LHCN-M2 (cell line): Measurements from ENCODE around the gene DNAJB4. TPM values are rescaled to one million over a fixed set of nuclear protein-coding genes. Genes with fewer than 3 reads are reported as not detected.
"Not testable (repeated sequence)": the region's sequence is repeated elsewhere in the genome, so short reads cannot be mapped to it uniquely, and the experiment has no call there.

Source experiments
- DNase-seq: peaks from one replicate; pipeline ENCODE4 v3.0.0-alpha.2; 2012; ENCODE audit warnings: low read depth
- total RNA-seq: library from RNA; depleted of rRNA; stranded (reverse); fragments of >200 nt; gene quantifications from 2 replicates; pipeline ENCODE4 v1.2.3, GENCODE V29; 2014

Gene DNAJB4
- total RNA-seq, 1 experiment from 2014 or later: 229 TPM

GRCh38 chr1:77990629-77991204 lies 14.0 kb upstream of the DNAJB4 start:
- DNase-seq: no peak

- DNase-seq: no peak
Measured at GRCh38 chr1:77991638-77992037, 13.1 kb upstream of the DNAJB4 start.

GRCh38 chr1:77994117-77994705 lies 10.5 kb upstream of the DNAJB4 start:
- DNase-seq: no peak

GRCh38 chr1:77996734-77997133 lies 8.0 kb upstream of the DNAJB4 start:
- no peak for DNase-seq

- not testable (repeated sequence) for DNase-seq
Measured at GRCh38 chr1:78000536-78000935, 4.2 kb upstream of the DNAJB4 start.

- DNase-seq: no peak
Measured at GRCh38 chr1:78003070-78003746, 1.5 kb upstream of the DNAJB4 start.

- DNase-seq: peak; percentile 84
Measured at GRCh38 chr1:78003882-78004718, 639 bp upstream of the DNAJB4 start.

GRCh38 chr1:78005448-78005722 lies 646 bp downstream of the DNAJB4 start:
- DNase-seq: no peak

GRCh38 chr1:78005755-78006154 lies 1.0 kb downstream of the DNAJB4 start:
- DNase-seq: peak; percentile 90

- no peak for DNase-seq
Measured at GRCh38 chr1:78006521-78006920, 1.8 kb downstream of the DNAJB4 start.

- DNase-seq: peak; percentile 66
Measured at GRCh38 chr1:78007677-78008341, 3.1 kb downstream of the DNAJB4 start.

- DNase-seq: peak; percentile 60
Measured at GRCh38 chr1:78009276-78009675, 4.5 kb downstream of the DNAJB4 start.

- peak; percentile 54 for DNase-seq
Measured at GRCh38 chr1:78009836-78010235, 5.1 kb downstream of the DNAJB4 start.

GRCh38 chr1:78011050-78011449 lies 6.3 kb downstream of the DNAJB4 start:
- no peak for DNase-seq

- DNase-seq: no peak
Measured at GRCh38 chr1:78015148-78015547, 10.4 kb downstream of the DNAJB4 start.

- DNase-seq: no peak
Measured at GRCh38 chr1:78019024-78019423, 14.3 kb downstream of the DNAJB4 start.

- DNase-seq: not testable (repeated sequence)
Measured at GRCh38 chr1:78021134-78021533, 16.4 kb downstream of the DNAJB4 start.

GRCh38 chr1:78029793-78030192 lies 25.1 kb downstream of the DNAJB4 start:
- no peak for DNase-seq

- no peak for DNase-seq
Measured at GRCh38 chr1:78032996-78033796, 28.5 kb downstream of the DNAJB4 start.

GRCh38 chr1:78033797-78034172 lies 29.0 kb downstream of the DNAJB4 start:
- no peak for DNase-seq

GRCh38 chr1:78035121-78035520 lies 30.4 kb downstream of the DNAJB4 start:
- no peak for DNase-seq
